ENCODE measurements around the gene DNAAF5. TPM values are rescaled to one million over a fixed set of nuclear protein-coding genes. Genes with fewer than 3 reads are reported as not detected.
A peak's percentile ranks its signal among the peaks of the same experiment; 100 is the strongest.

DNAAF5 gene
- total and polyA plus RNA-seq, 2 of the 13 experiments (the other 11 are each of a cell fraction or from before 2014, with no cell fraction given): 11.9 to 21.5 TPM

DNA sequence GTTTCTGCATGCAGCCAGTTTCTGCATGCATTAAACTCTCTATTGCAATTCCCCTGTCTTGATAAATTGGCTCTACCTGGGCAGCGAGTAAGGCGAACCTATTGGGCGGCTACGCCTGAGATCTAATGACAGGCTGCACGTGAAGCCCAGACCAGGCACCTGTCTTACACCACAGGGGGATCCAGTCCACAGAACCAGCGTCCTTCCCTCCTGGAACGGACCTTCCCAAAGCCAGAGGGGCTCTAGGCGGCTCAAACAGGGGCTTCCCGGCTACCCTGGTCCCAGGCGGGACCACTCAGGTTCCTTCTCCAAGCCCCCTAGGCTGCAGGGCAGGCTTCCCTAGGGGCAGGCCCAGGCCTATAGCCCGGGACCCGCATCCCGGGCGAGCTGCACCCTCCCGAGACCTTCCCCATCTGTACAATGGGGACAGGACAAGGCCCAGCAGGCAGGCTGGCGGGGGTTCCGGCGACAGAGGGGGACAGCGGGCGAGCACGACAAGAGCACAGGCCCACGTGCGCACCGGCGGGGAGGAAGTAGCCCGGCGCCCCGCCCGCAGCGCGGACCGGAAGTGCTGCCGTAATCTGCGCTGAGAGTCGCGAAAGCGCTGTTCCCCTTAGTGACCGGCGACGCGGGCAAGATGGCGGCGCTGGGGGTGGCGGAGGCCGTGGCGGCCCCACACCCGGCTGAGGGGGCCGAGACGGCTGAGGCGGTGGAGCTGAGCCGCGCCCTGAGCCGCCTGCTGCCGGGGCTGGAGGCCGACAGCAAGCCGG lies at the start of gene DNAAF5 (continued):
- TF ChIP-seq, protein P1, sequence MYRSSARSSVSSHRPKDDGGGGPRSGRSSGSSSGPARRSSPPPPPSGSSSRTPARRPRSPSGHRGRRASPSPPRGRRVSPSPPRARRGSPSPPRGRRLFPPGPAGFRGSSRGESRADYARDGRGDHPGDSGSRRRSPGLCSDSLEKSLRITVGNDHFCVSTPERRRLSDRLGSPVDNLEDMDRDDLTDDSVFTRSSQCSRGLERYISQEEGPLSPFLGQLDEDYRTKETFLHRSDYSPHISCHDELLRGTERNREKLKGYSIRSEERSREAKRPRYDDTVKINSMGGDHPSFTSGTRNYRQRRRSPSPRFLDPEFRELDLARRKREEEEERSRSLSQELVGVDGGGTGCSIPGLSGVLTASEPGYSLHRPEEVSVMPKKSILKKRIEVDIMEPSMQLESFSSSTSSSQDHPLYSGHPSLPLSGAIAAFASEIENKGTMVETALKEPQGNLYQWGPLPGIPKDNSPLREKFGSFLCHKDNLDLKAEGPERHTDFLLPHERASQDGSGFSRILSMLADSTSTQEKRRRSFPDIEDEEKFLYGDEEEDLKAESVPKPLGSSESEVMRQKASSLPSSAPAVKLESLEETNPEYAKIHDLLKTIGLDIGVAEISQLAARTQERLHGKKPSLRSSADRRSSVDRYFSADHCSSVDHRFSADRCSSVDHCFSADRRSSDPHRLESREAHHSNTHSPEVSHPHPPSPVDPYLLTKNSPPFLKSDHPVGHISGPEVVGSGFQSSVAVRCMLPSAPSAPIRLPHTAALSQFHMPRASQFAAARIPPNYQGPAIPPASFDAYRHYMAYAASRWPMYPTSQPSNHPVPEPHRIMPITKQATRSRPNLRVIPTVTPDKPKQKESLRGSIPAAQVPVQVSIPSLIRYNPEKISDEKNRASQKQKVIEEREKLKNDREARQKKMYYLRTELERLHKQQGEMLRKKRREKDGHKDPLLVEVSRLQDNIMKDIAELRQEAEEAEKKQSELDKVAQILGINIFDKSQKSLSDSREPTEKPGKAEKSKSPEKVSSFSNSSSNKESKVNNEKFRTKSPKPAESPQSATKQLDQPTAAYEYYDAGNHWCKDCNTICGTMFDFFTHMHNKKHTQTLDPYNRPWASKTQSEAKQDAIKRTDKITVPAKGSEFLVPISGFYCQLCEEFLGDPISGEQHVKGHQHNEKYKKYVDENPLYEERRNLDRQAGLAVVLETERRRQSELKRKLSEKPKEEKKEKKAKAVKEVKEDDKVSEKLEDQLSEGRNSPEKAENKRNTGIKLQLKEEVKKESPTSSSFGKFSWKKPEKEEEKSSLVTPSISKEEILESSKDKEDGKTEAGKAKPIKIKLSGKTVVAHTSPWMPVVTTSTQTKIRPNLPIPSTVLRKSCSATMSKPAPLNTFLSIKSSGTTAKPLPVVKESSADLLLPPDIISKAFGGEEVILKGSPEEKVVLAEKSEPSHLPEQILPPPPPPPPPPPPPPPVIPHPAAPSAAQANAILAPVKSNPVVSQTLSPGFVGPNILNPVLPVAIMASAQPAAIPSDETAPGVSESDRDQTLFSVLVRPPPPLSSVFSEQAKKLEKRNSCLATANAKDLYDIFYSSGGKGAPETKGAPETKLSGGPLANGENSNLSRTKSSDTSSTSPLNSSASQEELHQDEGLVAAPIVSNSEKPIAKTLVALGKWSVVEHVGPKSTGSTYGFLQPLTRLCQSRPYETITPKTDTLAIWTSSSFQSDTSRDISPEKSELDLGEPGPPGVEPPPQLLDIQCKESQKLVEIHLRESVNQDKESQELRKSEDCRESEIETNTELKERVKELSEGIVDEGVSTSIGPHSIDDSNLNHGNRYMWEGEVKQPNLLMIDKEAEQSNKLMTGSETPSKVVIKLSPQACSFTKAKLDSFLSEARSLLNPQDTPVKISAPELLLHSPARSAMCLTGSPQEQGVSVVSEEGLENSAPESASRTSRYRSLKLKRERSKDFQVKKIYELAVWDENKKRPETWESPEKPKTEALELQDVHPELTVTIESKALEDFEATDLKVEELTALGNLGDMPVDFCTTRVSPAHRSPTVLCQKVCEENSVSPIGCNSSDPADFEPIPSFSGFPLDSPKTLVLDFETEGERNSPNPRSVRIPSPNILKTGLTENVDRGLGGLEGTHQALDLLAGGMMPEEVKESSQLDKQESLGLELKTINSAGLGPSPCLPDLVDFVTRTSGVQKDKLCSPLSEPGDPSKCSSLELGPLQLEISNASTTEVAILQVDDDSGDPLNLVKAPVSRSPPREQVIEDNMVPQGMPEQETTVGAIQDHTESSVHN (CRISPR knock-in tag; IDR thresholded peaks at IDR 0.05): no peak
- peak; percentile 89 for TF ChIP-seq ZNF563 (CRISPR knock-in tag; IDR thresholded peaks at IDR 0.05)
- no peak; the same call in 1 of the 2 replicates for TF ChIP-seq ZNF12 (CRISPR knock-in tag; IDR thresholded peaks at IDR 0.05)
- TF ChIP-seq ZFP1 (CRISPR knock-in tag; IDR thresholded peaks at IDR 0.05): peak; percentile 41; the same call in 1 of the 2 replicates
- TF ChIP-seq, protein P2, sequence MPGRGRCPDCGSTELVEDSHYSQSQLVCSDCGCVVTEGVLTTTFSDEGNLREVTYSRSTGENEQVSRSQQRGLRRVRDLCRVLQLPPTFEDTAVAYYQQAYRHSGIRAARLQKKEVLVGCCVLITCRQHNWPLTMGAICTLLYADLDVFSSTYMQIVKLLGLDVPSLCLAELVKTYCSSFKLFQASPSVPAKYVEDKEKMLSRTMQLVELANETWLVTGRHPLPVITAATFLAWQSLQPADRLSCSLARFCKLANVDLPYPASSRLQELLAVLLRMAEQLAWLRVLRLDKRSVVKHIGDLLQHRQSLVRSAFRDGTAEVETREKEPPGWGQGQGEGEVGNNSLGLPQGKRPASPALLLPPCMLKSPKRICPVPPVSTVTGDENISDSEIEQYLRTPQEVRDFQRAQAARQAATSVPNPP (CRISPR knock-in tag; IDR thresholded peaks at IDR 0.05): 0 out of 2 replicates have a peak, but pooled peaks have one; percentile 41
- 0 out of 2 replicates have a peak, but pooled peaks have one; percentile 77 for TF ChIP-seq ZNF572 (CRISPR knock-in tag; IDR thresholded peaks at IDR 0.05)
- peak; percentile 75; the same call in 1 of the 2 replicates for TF ChIP-seq ZNF607 (CRISPR knock-in tag; IDR thresholded peaks at IDR 0.05; ENCODE audit: borderline replicate concordance)
- no peak for TF ChIP-seq SP140L (CRISPR knock-in tag; IDR thresholded peaks at IDR 0.05; ENCODE audit: borderline replicate concordance)
- peak; percentile 71; the same call in 1 of the 2 replicates for TF ChIP-seq MEF2D (CRISPR knock-in tag; IDR thresholded peaks at IDR 0.05)
- peak; percentile 50; the same call in 1 of the 2 replicates for TF ChIP-seq ZBTB38 (CRISPR knock-in tag; IDR thresholded peaks at IDR 0.05)
- TF ChIP-seq, protein P3, sequence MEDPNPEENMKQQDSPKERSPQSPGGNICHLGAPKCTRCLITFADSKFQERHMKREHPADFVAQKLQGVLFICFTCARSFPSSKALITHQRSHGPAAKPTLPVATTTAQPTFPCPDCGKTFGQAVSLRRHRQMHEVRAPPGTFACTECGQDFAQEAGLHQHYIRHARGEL (CRISPR knock-in tag; IDR thresholded peaks at IDR 0.05): 0 out of 2 replicates have a peak, but pooled peaks have one; percentile 68
- peak; percentile 54; the same call in 1 of the 2 replicates for TF ChIP-seq NR2F2 (IDR thresholded peaks at IDR 0.05; ENCODE audit: borderline replicate concordance, low read depth)
- TF ChIP-seq HOXD1 (CRISPR knock-in tag; IDR thresholded peaks at IDR 0.05): peak; percentile 47; the same call in 1 of the 2 replicates
- TF ChIP-seq ETV6 (CRISPR knock-in tag; conservative IDR thresholded peaks at IDR 0.05): peak; percentile 67; the same call in 1 of the 2 replicates
- TF ChIP-seq ARNT (IDR thresholded peaks at IDR 0.05): no peak
- TF ChIP-seq ZNF333 (CRISPR knock-in tag; IDR thresholded peaks at IDR 0.05; ENCODE audit: borderline replicate concordance): peak; percentile 71; the same call in 1 of the 2 replicates
- TF ChIP-seq GATAD2A (CRISPR knock-in tag; IDR thresholded peaks at IDR 0.05): peak; percentile 35; the same call in 1 of the 2 replicates
- peak; percentile 69 for TF ChIP-seq ZNF605 (CRISPR knock-in tag; IDR thresholded peaks at IDR 0.05)
- TF ChIP-seq NR3C1 (CRISPR knock-in tag; IDR thresholded peaks at IDR 0.05): no peak
- TF ChIP-seq ZNF136 (CRISPR knock-in tag; IDR thresholded peaks at IDR 0.05; ENCODE audit: low read depth): 0 out of 2 replicates have a peak, but pooled peaks have one; percentile 32

Measured in HepG2 (cell line).